ENCODE measurements around the gene UBASH3A. TPM values are rescaled to one million over a fixed set of nuclear protein-coding genes. Genes with fewer than 3 reads are reported as not detected.

The UBASH3A gene
- polyA plus RNA-seq, 1 of the 3 experiments (the other 2 are of a cell fraction): not detected

DNA sequence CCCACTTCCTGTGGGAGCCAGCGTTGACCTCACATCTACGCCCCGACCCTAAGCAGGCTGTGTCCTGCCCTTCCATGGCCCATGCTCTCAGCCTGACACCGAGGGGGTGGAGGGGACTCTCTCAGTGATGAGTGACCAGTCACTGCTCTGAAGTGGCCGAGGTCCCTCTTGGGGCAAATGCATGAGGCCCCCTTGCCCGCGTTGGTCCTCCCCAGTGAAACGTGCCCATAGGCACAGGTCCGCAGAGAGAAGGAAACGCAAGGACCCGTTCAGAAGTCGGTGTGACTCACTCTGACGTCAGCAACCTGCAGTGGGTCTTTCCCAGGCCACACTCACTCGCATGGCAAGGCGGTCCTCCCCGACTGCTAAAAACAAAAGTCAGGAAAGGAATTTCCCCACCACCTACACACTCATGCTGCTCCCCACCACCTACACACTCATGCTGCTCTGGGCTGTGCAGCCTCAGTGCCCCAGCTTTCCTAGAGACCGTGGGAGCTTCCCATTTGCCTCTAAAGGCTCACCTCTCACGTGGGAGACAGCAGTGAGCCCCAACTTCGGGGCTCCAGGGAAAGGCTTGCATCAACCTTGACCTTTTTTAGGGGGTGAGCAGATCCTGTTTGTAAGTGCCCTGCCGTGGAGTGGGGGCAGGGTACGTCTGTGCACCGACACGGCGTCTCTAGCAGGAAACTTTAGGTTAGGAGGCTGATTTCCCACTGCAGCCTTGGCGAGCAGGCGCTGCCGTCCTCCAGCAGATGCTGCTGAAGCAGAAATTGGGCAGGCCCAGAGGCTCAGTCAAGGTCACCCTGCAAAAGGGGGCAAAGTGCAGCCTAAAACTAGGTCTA lies 11.4 kb downstream of the UBASH3A start:
- ChIA-PET CTCF (no interaction called here), POLR2A (no interaction called here)
- 40% methylated on average over 20 of the region's 27 CpGs for WGBS (ENCODE audit: low lambda C conversion rate)
- Histone ChIP-seq H4K20me1 (ENCODE audit: insufficient read depth) (no peaks in the 10 kb centered on the region), H3K9ac (no peak overlapping the region), H3K9me2 (no peaks in the 10 kb centered on the region), H3K79me2 (ENCODE audit: insufficient read depth) (no peaks in the 10 kb centered on the region), H3K4me1 (ENCODE audit: control insufficient read depth in 1 of 2, insufficient read depth in 2 of 2, low read depth in 1 of 2, low read length in 1 of 2) (no peaks in the 10 kb centered on the region), H3K36me3 (replicated peaks in 1 of 2; ENCODE audit: control insufficient read depth in 1 of 2, insufficient read depth in 2 of 2, low read length in 1 of 2) (no peaks in the 10 kb centered on the region), H3F3A (replicated peaks; ENCODE audit: insufficient read depth) (no peaks in the 10 kb centered on the region), H3K27me3 (ENCODE audit: insufficient read depth) (no peaks in the 10 kb centered on the region), H3K4me2 (no peak overlapping the region), H3K4me3 (ENCODE audit: low read depth in 2 of 2, low read length in 1 of 2) (no peak overlapping the region), H3K27ac (ENCODE audit: low read depth in 2 of 2, low read length in 1 of 2) (no peak overlapping the region), H2AFZ (ENCODE audit: low read depth) (no peak overlapping the region), H3K9me3 (no peaks in the 10 kb centered on the region)
- DNase-seq: no peak
- TF ChIP-seq POLR2AphosphoS5 (IDR thresholded peaks at IDR 0.05; ENCODE audit: low read depth, low read length): no peak
- no peak for TF ChIP-seq CHD2 (IDR thresholded peaks at IDR 0.05; ENCODE audit: low read length, partially characterized antibody)
- TF ChIP-seq YY1 (IDR thresholded peaks at IDR 0.05; ENCODE audit: low read depth): no peak
- TF ChIP-seq RFX5 (IDR thresholded peaks at IDR 0.05; ENCODE audit: low read length): no peak

DNA sequence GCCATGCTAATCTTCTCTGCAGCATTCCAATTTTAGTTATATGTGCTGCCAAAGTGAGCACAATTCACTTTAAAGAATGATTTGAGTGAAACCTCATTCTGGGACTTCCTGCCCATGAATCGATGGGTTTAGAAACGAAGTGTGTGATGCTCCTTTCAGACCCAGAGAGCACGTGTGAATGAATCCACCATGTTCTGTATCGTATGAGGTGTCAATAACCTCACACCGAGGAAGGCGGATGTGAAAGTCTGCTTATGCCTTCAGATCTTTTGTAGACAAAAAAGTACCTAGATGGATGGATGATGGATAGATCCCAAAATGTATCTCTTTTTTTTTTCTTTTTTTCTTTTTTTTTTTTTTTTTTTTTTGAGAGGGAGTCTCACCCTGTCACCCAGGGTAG lies 13.8 kb downstream of the UBASH3A start:
- Histone ChIP-seq H3K27ac (ENCODE audit: low read depth in 2 of 2, low read length in 1 of 2) (no peak overlapping the region), H2AFZ (ENCODE audit: low read depth) (no peak overlapping the region), H3K27me3 (ENCODE audit: insufficient read depth) (no peaks in the 10 kb centered on the region), H3K9me3 (no peaks in the 10 kb centered on the region), H3K4me1 (ENCODE audit: control insufficient read depth in 1 of 2, insufficient read depth in 2 of 2, low read depth in 1 of 2, low read length in 1 of 2) (no peaks in the 10 kb centered on the region), H3K79me2 (ENCODE audit: insufficient read depth) (no peaks in the 10 kb centered on the region), H3K4me2 (no peak overlapping the region), H3F3A (replicated peaks; ENCODE audit: insufficient read depth) (no peaks in the 10 kb centered on the region), H3K9me2 (no peaks in the 10 kb centered on the region), H3K36me3 (replicated peaks in 1 of 2; ENCODE audit: control insufficient read depth in 1 of 2, insufficient read depth in 2 of 2, low read length in 1 of 2) (no peaks in the 10 kb centered on the region), H3K4me3 (ENCODE audit: low read depth in 2 of 2, low read length in 1 of 2) (no peak overlapping the region), H4K20me1 (ENCODE audit: insufficient read depth) (no peaks in the 10 kb centered on the region), H3K9ac (no peak overlapping the region)
- DNase-seq: no peak
- CTCF ChIA-PET: no interaction called here
- POLR2A ChIA-PET: no interaction called here
- 47% methylated on average over 6 of the region's 6 CpGs for WGBS (ENCODE audit: low lambda C conversion rate)
- TF ChIP-seq GATA2 (CRISPR knock-in tag; IDR thresholded peaks at IDR 0.05) (no peak), GABPA (IDR thresholded peaks at IDR 0.05; ENCODE audit: low read depth) (no peak)

DNA sequence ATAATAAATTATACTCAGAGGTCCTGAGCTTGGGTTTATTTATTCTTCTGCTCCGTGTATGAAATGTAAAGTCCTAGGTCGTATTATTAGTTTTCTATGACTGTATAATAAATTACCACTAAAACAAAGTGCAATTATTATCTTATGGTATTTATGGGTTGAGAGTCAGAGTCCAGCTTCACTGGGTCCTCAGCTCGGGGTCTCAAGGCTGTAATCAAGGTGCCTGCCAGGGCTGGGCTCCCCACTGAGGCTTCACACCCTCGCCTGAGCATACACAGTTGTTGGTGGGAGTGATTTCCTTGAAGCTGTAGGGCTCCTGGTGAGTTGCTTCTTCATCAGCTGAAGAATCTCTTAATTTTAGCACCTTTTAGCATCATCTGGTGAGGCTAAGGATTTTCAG lies 15.2 kb downstream of the UBASH3A start:
- WGBS (ENCODE audit: low lambda C conversion rate): 27% methylated on average over 4 of the region's 4 CpGs
- peaks cover 0 to under 1% of the 10 kb centered on the region in 2 experiments; a peak in 1 of 4 replicates for H3K4me1 ChIP-seq (ENCODE audit: control insufficient read depth in 1 of 2, insufficient read depth in 2 of 2, low read depth in 1 of 2, low read length in 1 of 2)
- no peak for DNase-seq
- H3K4me2 ChIP-seq: no peak overlapping the region
- no peak overlapping the region for H2AFZ ChIP-seq (ENCODE audit: low read depth)
- no peaks in the 10 kb centered on the region for H3K9me3 ChIP-seq
- no peak overlapping the region for H3K9ac ChIP-seq
- ChIA-PET POLR2A (no interaction called here), CTCF (no interaction called here)
- H3K36me3 ChIP-seq (replicated peaks in 1 of 2; ENCODE audit: control insufficient read depth in 1 of 2, insufficient read depth in 2 of 2, low read length in 1 of 2): no peaks in the 10 kb centered on the region
- no peaks in the 10 kb centered on the region for H4K20me1 ChIP-seq (ENCODE audit: insufficient read depth)
- no peaks in the 10 kb centered on the region for H3F3A ChIP-seq (replicated peaks; ENCODE audit: insufficient read depth)
- no peak overlapping the region for H3K4me3 ChIP-seq (ENCODE audit: low read depth in 2 of 2, low read length in 1 of 2)
- H3K79me2 ChIP-seq (ENCODE audit: insufficient read depth): no peaks in the 10 kb centered on the region
- H3K27ac ChIP-seq (ENCODE audit: low read depth in 2 of 2, low read length in 1 of 2): no peak overlapping the region
- H3K27me3 ChIP-seq (ENCODE audit: insufficient read depth): no peaks in the 10 kb centered on the region
- H3K9me2 ChIP-seq: no peaks in the 10 kb centered on the region
- TF ChIP-seq TCF12 (IDR thresholded peaks at IDR 0.05): no peak
- TF ChIP-seq, protein P1, sequence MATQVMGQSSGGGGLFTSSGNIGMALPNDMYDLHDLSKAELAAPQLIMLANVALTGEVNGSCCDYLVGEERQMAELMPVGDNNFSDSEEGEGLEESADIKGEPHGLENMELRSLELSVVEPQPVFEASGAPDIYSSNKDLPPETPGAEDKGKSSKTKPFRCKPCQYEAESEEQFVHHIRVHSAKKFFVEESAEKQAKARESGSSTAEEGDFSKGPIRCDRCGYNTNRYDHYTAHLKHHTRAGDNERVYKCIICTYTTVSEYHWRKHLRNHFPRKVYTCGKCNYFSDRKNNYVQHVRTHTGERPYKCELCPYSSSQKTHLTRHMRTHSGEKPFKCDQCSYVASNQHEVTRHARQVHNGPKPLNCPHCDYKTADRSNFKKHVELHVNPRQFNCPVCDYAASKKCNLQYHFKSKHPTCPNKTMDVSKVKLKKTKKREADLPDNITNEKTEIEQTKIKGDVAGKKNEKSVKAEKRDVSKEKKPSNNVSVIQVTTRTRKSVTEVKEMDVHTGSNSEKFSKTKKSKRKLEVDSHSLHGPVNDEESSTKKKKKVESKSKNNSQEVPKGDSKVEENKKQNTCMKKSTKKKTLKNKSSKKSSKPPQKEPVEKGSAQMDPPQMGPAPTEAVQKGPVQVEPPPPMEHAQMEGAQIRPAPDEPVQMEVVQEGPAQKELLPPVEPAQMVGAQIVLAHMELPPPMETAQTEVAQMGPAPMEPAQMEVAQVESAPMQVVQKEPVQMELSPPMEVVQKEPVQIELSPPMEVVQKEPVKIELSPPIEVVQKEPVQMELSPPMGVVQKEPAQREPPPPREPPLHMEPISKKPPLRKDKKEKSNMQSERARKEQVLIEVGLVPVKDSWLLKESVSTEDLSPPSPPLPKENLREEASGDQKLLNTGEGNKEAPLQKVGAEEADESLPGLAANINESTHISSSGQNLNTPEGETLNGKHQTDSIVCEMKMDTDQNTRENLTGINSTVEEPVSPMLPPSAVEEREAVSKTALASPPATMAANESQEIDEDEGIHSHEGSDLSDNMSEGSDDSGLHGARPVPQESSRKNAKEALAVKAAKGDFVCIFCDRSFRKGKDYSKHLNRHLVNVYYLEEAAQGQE (IDR thresholded peaks at IDR 0.05; ENCODE audit: low read depth, low read length): no peak
- TF ChIP-seq, protein P2, sequence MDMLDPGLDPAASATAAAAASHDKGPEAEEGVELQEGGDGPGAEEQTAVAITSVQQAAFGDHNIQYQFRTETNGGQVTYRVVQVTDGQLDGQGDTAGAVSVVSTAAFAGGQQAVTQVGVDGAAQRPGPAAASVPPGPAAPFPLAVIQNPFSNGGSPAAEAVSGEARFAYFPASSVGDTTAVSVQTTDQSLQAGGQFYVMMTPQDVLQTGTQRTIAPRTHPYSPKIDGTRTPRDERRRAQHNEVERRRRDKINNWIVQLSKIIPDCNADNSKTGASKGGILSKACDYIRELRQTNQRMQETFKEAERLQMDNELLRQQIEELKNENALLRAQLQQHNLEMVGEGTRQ (IDR thresholded peaks at IDR 0.05; ENCODE audit: borderline replicate concordance, low read depth, low read length): no peak
- no peak for TF ChIP-seq TAF1 (IDR thresholded peaks at IDR 0.05; ENCODE audit: borderline replicate concordance, low read depth, low read length)
- TF ChIP-seq, protein P3, sequence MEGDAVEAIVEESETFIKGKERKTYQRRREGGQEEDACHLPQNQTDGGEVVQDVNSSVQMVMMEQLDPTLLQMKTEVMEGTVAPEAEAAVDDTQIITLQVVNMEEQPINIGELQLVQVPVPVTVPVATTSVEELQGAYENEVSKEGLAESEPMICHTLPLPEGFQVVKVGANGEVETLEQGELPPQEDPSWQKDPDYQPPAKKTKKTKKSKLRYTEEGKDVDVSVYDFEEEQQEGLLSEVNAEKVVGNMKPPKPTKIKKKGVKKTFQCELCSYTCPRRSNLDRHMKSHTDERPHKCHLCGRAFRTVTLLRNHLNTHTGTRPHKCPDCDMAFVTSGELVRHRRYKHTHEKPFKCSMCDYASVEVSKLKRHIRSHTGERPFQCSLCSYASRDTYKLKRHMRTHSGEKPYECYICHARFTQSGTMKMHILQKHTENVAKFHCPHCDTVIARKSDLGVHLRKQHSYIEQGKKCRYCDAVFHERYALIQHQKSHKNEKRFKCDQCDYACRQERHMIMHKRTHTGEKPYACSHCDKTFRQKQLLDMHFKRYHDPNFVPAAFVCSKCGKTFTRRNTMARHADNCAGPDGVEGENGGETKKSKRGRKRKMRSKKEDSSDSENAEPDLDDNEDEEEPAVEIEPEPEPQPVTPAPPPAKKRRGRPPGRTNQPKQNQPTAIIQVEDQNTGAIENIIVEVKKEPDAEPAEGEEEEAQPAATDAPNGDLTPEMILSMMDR (IDR thresholded peaks at IDR 0.05): no peak
- TF ChIP-seq, protein P4, sequence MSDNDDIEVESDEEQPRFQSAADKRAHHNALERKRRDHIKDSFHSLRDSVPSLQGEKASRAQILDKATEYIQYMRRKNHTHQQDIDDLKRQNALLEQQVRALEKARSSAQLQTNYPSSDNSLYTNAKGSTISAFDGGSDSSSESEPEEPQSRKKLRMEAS (IDR thresholded peaks at IDR 0.05; ENCODE audit: low read depth): no peak
- TF ChIP-seq, protein P5, sequence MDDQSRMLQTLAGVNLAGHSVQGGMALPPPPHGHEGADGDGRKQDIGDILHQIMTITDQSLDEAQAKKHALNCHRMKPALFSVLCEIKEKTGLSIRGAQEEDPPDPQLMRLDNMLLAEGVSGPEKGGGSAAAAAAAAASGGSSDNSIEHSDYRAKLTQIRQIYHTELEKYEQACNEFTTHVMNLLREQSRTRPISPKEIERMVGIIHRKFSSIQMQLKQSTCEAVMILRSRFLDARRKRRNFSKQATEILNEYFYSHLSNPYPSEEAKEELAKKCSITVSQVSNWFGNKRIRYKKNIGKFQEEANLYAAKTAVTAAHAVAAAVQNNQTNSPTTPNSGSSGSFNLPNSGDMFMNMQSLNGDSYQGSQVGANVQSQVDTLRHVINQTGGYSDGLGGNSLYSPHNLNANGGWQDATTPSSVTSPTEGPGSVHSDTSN (IDR thresholded peaks at IDR 0.05): no peak
- no peak for TF ChIP-seq RCOR1 (IDR thresholded peaks at IDR 0.05; ENCODE audit: low read length)
